Measurements from ENCODE around the gene ACYP2.
A peak's percentile ranks its signal among the peaks of the same experiment; 100 is the strongest.
"Not testable (repeated sequence)": the region's sequence is repeated elsewhere in the genome, so short reads cannot be mapped to it uniquely, and the experiment has no call there.

The ACYP2 gene

DNA sequence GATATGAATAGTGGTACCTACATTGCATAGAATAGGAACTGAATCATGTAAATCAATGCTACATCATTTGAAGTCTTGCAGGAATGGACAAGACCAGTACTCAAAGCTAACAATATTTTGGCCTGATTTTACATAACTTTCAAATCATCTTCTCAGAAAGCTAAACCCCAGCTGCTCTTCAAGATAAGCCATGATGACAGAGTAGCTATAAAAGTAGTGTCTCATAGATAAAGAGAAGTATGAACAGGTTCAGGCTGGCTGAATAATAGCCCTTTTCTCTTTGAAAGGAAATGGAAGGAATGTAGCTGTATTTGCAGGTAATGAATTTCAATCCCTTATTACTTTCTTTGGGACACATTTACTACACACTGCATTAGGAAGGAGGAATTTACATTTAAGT is 112.4 kb downstream of the ACYP2 start:
- FAIRE-seq = no peak

DNA sequence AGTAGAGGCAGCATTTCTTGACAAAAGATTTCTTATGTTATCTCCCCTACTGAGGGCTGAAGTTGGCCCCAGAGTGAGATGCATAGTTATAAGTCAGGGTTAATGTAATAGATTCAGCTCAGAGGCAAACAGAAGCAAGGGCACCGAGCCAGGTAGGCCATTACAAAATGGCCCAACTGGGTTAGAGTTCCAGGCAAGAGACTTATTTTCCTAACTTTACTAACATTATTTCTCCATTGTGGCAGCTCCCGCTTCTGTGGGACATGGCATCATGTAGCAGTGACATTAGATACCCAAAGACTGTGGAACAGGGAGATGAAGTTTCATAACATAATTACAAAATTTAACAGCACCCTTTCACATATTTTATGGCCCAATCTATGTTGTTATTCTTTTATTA is 113.5 kb downstream of the ACYP2 start:
- no peak for FAIRE-seq

DNA sequence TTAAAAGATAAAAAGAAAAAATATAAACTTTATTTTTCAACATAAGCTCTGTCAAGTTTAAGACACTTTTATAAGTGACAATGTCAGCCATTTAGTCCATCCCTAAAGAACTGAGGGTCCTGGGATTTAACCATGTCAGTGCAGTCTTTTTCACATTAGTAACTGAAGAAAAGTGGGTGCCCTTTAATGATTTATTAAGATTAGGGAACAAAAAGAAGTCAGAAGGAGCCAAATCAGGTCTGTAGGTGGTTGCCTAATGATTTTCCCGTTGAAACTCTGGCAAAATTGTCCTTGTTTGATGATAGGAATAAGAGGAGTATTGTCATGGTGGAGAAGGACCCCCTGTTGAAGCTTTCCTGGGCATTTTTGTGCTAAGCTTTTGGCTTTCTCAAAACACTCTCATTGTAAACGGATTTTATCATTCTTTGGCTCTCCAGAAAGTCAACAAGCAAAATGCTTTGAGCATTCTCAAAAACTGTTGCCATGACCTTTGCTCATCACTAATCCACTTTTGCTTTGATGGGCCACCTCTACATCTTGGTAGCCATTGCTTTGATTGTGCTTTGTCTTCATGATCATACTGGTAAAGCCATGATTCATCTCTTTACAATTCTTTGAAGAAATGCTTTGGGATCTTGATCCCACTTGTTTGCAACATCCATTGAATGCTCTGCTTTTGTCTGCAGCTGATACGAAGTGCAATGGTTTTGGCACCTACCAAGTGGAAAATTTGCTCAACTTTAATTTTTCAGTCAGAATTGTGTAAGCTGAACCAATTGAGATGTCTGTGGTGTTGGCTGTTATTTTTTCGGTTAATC is 118.6 kb downstream of the ACYP2 start:
- no peak for FAIRE-seq

DNA sequence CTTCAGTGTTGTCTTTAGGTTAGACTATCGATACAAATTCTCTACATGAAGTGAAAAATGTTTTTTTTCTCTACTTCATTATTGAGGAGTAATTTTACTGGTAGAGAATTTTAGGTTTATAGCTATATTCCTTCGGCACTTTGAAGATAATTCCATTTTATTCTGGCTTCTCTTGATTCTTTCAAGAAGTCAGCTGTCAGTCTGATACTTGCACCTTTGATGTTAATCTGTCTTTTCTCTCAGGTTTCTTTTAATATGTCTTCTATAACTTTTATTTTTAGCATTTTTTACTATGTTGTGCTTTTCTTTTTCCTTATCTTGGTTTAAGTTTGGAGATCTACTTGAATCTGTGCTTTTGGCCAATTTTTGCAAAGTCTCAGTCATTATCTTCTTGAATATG is 122.0 kb downstream of the ACYP2 start:
- FAIRE-seq = no peak

DNA sequence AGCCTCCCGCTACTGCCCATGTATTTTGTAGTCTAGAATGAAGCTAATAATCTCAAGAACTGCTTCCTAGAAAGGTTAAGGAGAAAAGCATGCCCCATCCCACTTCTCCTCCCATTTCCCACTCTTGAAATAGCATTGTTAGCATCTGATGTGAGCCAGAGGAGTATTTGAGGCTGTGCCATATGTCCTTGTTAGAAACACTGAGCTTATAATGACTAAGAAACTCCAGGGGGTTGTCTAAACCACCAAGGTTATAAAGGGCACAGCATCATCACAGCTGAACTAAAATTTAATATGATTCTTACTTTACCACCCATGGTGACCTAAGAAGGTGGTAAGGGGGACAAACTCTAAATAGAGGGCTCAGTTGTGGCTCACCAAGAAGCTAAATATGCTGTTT is 124.0 kb downstream of the ACYP2 start:
- no peak for FAIRE-seq

DNA sequence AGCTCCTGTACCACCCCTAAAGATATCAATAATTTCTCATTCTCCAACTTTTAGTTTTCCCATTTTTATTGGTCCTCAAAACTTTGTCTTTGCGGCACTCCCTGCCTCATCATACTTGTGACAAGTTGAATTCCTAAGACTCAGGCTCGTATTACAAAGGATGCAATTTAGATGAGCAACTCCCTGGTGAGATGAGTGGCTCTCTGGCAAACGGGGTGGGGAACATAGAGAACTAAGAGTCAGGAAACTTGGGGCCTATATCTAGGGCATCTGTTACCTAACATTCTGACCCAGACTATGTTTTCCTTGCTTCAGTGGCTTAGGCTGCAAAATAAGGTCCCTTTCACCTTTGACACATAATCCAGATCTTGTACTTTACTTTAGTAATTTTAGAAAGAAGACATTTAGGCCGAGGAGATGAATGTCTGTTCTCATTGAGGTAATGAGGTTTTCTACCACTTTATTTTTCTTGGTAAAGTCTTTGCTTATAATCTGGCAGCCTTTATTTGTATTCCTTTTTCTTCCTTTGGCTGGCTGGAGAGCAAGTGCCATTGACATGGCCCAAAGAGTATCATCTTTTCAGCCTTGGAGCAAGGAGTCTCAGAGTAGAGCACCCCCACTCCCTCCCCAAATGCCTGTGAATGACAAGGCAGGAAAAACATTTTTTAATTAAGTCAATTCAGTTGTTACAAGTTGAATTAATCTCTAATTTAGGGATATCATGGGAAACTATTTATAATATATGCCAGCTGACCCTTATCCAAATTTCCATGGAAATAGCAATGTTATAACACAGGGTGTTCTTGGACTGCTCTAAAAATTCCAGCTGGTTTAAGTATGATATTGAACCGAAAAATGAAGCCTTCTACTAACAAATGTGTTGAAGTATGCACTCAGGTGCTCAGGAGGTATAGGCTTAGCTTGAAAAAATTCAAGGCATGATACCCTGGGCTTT is 125.4 kb downstream of the ACYP2 start:
- no peak for FAIRE-seq

DNA sequence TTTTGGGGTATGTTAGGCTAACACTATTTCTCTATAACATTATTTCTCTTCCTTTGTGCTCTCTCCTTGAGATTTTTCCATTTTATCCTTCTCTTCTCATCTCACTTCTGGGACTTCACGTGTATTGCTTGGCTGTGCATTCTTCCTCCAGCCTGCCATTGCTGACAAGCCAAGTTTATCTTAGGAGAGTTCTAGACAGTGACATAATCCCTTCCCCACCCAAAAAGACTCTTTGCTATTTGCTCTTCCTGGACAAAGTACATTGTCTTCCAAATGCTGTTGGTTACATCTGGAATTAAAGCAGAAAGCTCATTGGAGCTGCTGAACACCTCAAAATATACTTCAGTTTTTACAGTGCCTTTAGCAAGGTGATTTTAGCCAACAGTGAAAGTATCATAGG is 131.7 kb downstream of the ACYP2 start:
- no peak for FAIRE-seq

DNA sequence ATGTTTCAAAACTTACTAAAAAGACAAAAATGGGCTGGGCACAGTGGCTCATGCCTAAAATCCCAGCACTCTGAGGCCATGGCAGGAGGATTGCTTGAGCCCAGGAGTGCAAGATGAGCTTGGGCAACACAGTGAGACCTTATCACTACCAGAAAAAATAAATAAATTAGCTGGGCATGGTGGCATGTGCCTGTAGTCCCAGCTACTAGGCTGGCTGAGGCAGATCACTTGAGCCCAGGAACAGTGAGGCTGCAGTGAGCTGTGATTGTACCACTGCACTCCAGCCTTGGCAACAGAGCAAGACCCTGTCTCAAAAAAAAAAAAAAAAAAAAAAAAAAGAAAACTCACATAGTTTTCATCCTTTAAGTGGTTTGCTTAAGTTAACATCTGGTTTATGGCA is 134.2 kb downstream of the ACYP2 start:
- FAIRE-seq = no peak

DNA sequence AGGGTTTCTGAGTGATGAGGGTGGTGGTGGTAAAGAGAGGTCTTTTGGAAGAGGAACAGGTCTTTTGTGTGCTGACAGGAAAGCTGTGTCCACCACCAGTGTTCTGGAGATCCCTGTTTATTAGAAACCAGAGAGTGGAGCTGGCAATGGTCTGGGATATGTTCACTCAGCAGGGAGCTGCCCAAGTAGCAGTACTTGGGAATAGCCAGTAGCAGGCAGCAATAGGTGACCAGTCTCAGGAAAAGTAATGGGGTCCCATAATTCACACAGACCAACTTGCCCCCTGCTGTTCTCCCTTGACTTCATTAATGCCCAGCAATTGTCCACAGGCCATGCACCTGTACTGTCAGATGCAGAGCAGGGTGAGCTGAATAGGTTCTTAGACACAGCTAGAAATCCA is 138.8 kb downstream of the ACYP2 start:
- no peak for FAIRE-seq

DNA sequence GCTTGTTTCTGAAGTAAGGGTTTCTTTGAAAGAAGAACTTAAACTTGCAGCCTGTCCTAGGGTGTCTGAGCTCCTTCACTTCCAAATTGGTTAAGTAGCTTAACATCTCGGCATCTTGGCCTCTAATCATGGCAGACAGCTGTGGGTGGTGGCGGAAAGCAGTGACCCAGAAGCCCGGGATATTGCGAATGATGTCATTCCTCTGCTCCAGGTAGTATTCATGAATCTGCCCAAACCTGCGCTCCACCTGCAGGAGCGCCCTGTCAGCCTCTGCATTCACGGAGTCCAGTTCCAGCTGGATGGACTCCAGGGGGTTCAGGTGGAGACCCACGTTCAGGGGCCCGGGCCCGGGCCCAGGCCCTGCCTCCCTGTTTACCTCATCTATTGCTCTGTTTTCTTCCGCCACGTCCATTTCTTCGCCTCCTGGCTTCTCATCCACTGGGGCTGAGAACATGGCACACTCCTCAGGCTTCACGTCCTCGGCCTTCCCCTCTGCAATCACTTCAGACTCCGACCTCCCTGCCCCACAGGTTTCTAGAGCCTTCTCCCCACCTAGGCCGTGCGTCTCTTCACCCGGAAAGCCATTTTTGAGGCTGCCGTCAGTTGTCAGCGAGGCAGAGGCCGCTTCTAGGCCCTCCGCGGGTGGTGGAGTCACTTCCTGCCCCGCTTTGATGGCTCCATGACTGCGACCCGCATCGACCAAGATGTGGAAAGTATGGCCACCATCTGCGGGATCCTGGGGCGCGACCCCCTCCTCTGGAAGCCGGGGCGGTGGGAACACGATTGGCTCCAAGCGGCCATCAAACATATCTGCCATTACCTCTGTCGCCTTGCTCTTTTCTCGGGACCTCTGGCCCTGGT is 140.0 kb downstream of the ACYP2 start:
- FAIRE-seq = no peak

DNA sequence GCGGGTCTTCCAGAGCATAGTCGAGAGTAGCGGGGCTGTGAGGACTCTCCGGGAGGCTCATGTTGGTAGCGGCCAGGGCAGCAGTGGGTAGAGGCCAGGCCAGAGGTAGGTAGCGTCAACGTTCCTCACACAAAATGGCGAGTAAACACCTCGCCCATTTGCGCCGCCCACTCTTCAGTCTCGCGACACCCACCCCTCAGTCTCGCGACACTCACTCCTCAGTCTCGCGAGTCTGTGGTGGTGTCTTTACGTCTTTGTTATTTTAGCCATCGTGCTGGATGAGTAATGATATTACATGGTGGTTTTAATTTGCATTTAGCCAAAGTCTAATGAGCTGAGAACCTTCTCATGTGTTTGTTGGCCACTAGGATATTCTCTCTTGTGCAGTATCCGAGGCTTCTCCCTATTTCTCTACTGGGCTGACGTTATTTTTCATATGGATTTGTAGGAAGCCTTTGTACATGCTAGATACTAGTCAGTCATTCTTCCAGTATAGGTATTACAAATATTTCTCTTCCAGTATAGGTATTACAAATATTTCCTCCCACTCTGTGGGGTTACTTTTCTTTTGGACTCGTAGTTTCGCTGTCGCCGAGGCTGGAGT is 140.8 kb downstream of the ACYP2 start, which contains the start of gene TSPYL6:
Gene TSPYL6, minus strand, starts transcription at position 139 of the 604 bp plus-strand sequence. Its CDS starts 78 bp downstream, at position 61.
- FAIRE-seq = no peak

DNA sequence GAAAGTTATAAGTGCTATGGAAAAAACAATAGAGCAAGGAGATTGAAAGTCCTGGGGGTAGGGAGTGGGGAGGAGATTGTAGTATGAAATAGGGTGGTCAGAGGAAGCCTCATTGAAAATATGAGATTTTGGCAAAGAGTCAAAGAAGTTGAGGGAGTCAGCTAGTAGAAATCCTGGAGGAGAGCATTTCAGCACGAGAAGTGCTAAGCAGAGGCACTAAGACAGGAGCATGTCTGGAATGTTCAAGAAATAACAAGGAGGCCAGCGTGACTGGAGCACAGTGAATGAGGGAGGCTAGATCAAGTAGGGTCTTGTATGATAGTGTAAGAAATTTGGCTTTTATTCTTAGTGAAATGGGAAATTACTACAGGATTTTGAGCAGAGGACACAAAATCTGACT is 142.8 kb downstream of the ACYP2 start:
- FAIRE-seq = no peak

DNA sequence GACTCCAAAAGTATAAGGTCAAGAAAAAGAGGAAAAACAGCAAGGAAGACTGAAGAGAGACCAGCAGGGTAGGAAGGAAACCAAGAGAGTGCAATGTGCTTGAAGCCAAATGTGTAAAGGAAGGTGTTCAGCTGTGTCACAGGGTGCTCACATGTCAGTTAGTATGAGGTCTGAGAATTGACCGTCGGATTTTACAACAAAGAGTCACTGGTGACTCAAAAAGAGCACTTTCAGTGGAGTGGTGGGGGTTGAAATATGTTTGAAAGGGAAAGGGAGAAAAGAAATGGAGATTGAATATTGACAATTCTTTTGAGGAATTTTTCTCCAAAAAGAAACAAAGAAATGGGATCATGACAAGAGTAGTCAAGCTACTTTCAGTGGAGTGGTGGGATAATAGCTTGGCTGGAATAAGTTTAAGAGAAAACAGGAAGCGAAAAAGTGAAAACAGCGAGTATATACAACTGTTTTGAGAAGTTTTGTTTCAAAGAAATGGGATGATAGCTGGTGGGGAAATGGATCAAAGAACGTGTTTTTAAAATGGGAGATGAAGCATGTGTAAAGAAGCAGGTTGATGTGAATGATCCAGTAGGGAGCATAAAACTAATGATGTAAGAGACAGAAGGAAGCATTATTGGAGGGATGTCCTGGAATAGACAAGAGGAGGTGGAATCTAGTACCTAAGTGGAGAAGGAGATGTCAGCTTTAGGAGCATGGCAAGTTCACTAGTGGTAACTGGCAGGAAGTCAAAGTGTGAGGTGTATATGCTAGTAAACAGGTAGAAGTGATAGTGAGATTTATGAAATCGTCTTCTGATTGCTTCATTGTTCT is 144.2 kb downstream of the ACYP2 start:
- no peak for FAIRE-seq

DNA sequence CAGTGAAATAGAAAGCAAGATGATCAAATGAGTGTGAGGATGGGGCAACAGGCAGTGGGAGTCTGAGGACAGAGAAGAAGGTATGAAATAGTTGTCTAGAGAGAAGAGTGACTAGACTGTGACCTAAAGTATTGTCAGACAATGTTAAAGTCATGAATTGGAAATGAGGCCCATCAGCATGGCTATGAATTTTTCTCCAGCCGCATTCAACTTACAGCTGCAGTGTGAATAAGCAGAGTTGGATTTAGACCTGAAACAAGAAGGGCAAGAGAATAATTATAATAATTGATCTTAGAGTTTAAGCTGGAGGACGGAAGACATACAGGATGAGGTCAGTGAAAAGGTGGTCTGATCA is 144.8 kb downstream of the ACYP2 start:
- no peak for FAIRE-seq

DNA sequence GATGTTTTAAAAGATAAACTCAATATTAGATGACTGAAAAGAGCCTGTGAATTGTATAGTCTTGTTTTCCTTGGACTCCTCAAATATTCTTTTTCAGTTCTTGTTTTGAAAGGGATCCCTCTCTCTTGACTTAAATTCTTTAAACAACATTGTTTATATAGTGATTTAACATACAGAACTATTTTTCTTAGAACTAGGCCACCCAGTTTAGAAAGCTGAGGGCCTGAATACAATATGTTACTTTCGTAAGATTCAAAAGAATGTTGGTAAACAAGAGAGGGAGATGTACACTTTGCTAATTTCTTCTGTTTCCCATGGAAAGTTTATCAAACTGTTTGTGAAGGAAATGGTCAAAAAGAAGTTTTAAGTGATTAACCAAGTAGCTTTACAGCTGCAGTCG is 146.1 kb downstream of the ACYP2 start:
- FAIRE-seq = no peak

DNA sequence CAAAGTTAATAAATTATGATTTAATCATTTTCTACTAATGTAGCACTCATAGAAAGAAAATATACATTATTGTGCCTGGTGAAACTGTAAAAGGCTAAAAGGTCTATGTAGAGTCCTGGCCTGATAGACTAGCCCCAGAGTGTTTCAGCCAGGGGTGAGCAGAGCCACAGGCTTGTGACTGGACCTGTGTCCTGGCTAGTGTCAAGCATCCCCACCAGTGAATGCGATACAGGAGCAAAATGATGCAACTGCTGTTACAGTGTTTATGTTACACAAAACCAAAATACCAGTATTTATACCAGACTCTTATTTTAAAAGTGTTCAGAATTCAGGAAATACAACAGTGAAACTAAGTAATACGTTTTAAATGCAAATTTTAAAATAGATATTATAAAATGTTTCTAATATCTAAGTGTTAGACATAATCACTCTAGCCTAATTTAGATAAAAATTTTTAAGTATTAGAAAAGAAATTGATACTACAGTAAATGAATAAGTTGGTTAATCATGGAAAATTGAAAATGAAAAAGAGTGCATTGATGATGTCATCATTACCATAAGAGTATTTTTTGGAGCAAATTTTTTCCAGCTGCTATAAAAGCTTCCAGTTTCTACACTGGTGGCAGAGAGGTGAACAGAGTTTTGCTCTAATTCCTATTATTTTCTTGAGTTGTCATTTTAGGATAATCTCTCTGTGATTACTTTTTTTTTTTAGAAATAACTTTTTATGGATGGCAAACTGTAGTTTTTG is 146.8 kb downstream of the ACYP2 start:
- peak; percentile 55 for FAIRE-seq

DNA sequence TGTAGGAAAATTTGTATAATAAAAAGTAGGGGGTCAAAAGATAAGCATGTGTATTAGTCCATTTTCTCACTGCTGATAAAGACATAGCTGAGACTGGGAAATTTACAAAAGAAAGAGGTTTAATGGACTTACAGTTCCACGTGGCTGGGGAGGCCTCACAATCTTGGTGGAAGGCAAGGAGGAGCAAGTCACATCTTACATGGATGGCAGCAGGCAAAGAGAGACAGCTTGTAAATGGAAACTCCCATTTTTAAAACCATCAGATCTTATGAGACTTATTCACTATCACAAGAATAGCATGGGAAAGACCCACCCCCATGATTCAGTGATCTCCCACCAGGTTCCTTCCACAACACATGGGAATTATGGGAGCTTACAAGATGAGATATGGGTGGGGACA is 149.7 kb downstream of the ACYP2 start:
- not testable (repeated sequence) for FAIRE-seq

DNA sequence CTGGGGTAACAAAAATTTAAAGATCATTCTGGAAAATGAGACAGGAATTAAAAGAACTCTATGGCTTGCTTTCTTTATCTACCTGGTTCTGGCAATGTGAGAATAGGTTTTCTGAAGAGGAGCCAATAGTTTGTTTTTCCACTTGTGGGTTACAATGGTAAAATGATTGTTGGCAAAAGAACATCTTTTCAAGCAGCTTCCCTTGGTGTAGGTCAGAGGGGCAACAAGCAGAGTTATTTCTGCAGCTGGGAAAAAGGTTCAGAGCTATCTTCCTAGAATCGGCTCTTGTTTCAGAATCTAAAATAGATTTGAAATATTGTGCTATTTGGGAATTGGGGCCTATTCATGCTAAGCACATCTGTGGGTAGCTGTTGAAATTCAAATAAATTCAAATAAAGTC is 152.2 kb downstream of the ACYP2 start:
- no peak for FAIRE-seq

DNA sequence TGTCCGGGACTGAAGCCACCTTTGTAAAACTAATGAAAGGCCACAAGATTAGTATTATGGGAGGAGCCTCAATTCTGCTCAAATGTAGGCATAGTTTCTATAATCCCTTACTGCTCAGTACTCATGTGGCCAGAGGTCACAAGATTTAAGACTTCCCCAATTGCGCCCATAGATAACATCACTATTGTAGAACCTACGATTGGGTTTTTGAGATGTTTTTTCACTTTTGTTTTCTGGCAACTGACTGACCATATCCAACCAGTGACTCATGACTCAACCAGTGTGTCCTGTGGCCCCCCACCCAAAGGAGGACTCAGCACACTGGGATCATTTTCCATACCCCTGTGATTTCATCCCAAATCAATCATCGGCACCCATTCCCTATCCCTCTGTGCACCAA is 155.8 kb downstream of the ACYP2 start:
- FAIRE-seq = no peak

DNA sequence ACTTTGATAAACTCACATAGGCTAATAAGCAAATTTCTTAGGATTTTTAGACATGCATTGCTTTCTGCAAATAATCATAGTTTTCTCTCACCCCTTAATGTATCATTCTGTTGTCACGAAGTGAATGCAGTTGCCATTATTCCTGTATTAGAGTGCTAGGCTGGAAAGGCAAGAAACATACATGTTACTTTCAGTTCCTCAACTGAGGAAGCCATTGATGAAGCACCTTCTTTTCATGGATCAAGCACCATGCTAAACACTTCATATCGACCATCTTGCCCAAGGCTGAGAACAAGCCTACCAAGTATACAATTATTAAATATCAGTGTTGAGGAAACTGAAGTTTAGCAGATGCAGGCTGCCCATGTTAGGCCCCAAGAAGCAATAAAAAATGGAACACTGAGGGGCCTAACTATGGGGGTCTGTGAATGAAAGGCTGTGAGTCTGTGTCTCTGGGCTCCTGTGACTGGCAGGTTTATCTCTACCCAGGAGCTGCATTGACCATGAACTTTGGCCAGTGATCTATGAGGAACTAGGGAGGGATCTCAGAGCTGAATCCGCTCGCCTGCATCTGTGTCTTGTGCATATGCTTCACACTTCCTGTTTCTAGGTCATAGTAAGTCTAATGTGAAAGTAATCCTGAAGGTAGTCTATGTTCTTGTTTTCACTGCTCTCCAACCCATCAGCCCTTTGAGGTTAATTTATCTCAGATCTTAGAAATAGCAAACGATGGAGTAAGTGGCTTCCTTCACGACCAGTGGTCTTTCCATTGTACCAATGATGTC is 156.6 kb downstream of the ACYP2 start:
- no peak for FAIRE-seq

All from colon (tissue), 2 donors.